MM.1S (cell line): ENCODE measurements around the gene GLT8D2.

Source experiments
- DNase-seq: peaks from one replicate; pipeline ENCODE4 v3.0.0-alpha.2; 2015
- H2AFZ ChIP-seq: fragments of 300-600 bp; sonication (generic); 2 replicates; pipeline ENCODE4 v1.6.0; 2016; ENCODE audit warnings: antibody characterized with exemption, low read length
- H3F3A ChIP-seq: fragments of 300-600 bp; sonication (generic); 2 replicates; pipeline ENCODE4 v1.6.1; 2016; ENCODE audit warnings: mild to moderate bottlenecking, antibody characterized with exemption, low read length, moderate library complexity, mixed read lengths; ENCODE audit not compliant: insufficient read depth
- H3K27ac ChIP-seq: fragments of 300-600 bp; sonication (generic); 2 replicates; pipeline ENCODE4 v1.5.1; 2016; ENCODE audit warnings: mild to moderate bottlenecking, low read length
- H3K27me3 ChIP-seq: fragments of 300-600 bp; sonication (generic); replicated peaks from 2 replicates; pipeline ENCODE4 v1.6.0; 2016; ENCODE audit warnings: low read length; ENCODE audit not compliant: insufficient read depth
- H3K36me3 ChIP-seq: fragments of 300-600 bp; sonication (generic); replicated peaks from 2 replicates; pipeline ENCODE4 v1.6.1; 2016; ENCODE audit warnings: mild to moderate bottlenecking, low read length, mixed read lengths; ENCODE audit not compliant: insufficient read depth
- H3K4me1 ChIP-seq: fragments of 300-600 bp; sonication (generic); 2 replicates; pipeline ENCODE4 v1.6.1; 2016; ENCODE audit warnings: low read length, mixed read lengths
- H3K4me2 ChIP-seq: fragments of 300-600 bp; sonication (generic); 2 replicates; pipeline ENCODE4 v1.6.0; 2016; ENCODE audit warnings: low read depth, low read length
- H3K4me3 ChIP-seq: fragments of 300-600 bp; sonication (generic); 2 replicates; pipeline ENCODE4 v1.5.1; 2016; ENCODE audit warnings: low read length, mixed read lengths
- H3K79me2 ChIP-seq: fragments of 300-600 bp; sonication (generic); 2 replicates; pipeline ENCODE4 v1.6.1; 2016; ENCODE audit warnings: mixed run types, low read length, mixed read lengths
- H3K9ac ChIP-seq: fragments of 300-600 bp; sonication (generic); 2 replicates; pipeline ENCODE4 v1.6.1; 2016; ENCODE audit warnings: low read length, mixed read lengths
- H3K9me2 ChIP-seq: fragments of 300-600 bp; sonication (generic); replicated peaks from 2 replicates; pipeline ENCODE4 v1.6.1; 2016; ENCODE audit warnings: mild to moderate bottlenecking, low read length, mixed read lengths; ENCODE audit not compliant: insufficient read depth
- H3K9me3 ChIP-seq: fragments of 300-600 bp; sonication (generic); replicated peaks from 2 replicates; pipeline ENCODE4 v1.6.1; 2016; ENCODE audit warnings: mild to moderate bottlenecking, low read length, mixed read lengths; ENCODE audit not compliant: insufficient read depth
- H4K20me1 ChIP-seq: fragments of 300-600 bp; sonication (generic); 2 replicates; pipeline ENCODE4 v1.6.1; 2016; ENCODE audit warnings: mild to moderate bottlenecking, low read length, moderate library complexity, mixed read lengths; ENCODE audit not compliant: insufficient read depth
- EZH2 ChIP-seq: fragments of 300-600 bp; sonication (generic); optimal IDR thresholded peaks from 2 replicates; pipeline ENCODE3; 2017; ENCODE audit warnings: low read depth, mild to moderate bottlenecking, antibody characterized with exemption, low read length, mixed read lengths
- EZH2phosphoT487 ChIP-seq: fragments of 300-600 bp; sonication (generic); IDR thresholded peaks from 2 replicates; pipeline ENCODE4 v1.6.1; 2018; ENCODE audit warnings: antibody characterized with exemption, low read length
- TF ChIP-seq, protein P1 (sequence below): fragments of 300-600 bp; sonication (generic); IDR thresholded peaks from 2 replicates; pipeline ENCODE4 v1.5.1; 2016; ENCODE audit warnings: antibody characterized with exemption, low read length, mixed read lengths

The GLT8D2 gene

GRCh38 chr12:103998976-103999375, 51.0 kb downstream of the GLT8D2 start:
- H3K9me2 ChIP-seq, result no peaks in the 10 kb centered on the region
- no peak for DNase-seq
- H3K9me3 ChIP-seq, result no peaks in the 10 kb centered on the region
- no peaks in the 10 kb centered on the region for H3K27me3 ChIP-seq
- H3K27ac ChIP-seq, result no peak overlapping the region
- H2AFZ ChIP-seq, result no peak overlapping the region
- no peaks in the 10 kb centered on the region for H3K79me2 ChIP-seq
- TF ChIP-seq, protein P1, sequence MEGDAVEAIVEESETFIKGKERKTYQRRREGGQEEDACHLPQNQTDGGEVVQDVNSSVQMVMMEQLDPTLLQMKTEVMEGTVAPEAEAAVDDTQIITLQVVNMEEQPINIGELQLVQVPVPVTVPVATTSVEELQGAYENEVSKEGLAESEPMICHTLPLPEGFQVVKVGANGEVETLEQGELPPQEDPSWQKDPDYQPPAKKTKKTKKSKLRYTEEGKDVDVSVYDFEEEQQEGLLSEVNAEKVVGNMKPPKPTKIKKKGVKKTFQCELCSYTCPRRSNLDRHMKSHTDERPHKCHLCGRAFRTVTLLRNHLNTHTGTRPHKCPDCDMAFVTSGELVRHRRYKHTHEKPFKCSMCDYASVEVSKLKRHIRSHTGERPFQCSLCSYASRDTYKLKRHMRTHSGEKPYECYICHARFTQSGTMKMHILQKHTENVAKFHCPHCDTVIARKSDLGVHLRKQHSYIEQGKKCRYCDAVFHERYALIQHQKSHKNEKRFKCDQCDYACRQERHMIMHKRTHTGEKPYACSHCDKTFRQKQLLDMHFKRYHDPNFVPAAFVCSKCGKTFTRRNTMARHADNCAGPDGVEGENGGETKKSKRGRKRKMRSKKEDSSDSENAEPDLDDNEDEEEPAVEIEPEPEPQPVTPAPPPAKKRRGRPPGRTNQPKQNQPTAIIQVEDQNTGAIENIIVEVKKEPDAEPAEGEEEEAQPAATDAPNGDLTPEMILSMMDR, result no peak
- no peak for TF ChIP-seq EZH2phosphoT487
- no peak for TF ChIP-seq EZH2
- H3K9ac ChIP-seq, result no peak overlapping the region
- no peaks in the 10 kb centered on the region for H4K20me1 ChIP-seq
- no peak overlapping the region for H3K4me2 ChIP-seq
- no peaks in the 10 kb centered on the region for H3F3A ChIP-seq
- no peaks in the 10 kb centered on the region for H3K36me3 ChIP-seq
- H3K4me1 ChIP-seq, result no peaks in the 10 kb centered on the region
- no peak overlapping the region for H3K4me3 ChIP-seq

DNA sequence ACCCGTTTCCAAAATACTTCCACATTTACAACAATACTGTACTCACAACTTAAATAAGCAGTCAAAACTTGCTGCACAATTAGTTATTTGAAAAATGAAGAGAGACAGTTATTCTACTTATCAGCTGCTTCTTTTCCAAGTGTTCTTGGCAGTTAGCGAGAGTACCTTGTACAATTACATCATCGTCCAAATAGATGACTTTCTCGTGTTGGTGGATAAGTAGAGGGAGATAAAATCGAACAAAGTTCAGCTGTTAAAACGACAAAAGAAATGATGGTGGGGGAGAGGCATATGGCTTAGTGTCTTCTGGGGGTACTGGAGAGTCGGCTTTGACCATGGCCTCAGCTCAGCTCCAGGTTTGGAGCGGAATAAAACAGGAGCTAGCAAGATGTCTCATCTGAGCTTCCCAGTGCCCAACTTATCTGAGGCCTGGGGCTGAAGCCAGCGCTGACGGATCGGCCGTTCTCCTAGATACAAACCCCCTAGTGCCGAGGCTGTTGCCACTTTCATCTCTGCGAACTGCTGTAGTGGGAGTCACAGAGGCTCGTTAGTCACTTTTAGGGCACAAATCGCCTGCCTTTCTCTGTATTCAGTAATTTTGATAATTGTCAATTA, 52.6 kb downstream of the GLT8D2 start:
- no peaks in the 10 kb centered on the region for H3K27me3 ChIP-seq
- no peaks in the 10 kb centered on the region for H3K4me1 ChIP-seq
- no peaks in the 10 kb centered on the region for H3K9me3 ChIP-seq
- H3K36me3 ChIP-seq, result no peaks in the 10 kb centered on the region
- no peak for DNase-seq
- H2AFZ ChIP-seq, result no peak overlapping the region
- no peaks in the 10 kb centered on the region for H3F3A ChIP-seq
- no peaks in the 10 kb centered on the region for H3K79me2 ChIP-seq
- H4K20me1 ChIP-seq, result no peaks in the 10 kb centered on the region
- no peak overlapping the region for H3K9ac ChIP-seq
- no peak overlapping the region for H3K27ac ChIP-seq
- H3K4me2 ChIP-seq, result no peak overlapping the region
- TF ChIP-seq EZH2, result no peak
- no peak for TF ChIP-seq EZH2phosphoT487
- TF ChIP-seq, protein P1, result no peak
- no peaks in the 10 kb centered on the region for H3K9me2 ChIP-seq
- no peak overlapping the region for H3K4me3 ChIP-seq

DNA sequence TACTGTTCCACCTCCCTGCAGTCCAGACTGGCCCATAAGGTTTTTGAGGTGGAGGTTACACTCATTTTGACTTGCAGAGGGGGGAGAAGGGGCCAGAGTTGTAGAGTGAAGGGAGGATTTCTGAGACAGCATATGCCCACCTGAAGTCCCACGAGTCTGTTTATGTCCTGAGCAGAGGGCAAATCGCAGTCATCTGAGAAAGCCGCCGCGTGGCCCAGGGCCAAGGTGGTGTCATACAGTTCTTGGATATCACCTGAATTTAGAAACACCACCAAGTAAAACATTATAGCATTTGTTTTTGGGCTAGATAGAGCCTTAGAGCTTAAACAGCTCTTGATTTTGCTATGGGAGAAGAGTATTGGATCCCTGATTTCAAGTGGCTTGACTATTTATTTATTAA, 53.4 kb downstream of the GLT8D2 start:
- Histone ChIP-seq H2AFZ (no peak overlapping the region), H3K9me2 (no peaks in the 10 kb centered on the region), H3K4me2 (no peak overlapping the region), H3K27me3 (no peaks in the 10 kb centered on the region), H3K4me1 (no peaks in the 10 kb centered on the region), H3K9ac (no peak overlapping the region), H4K20me1 (no peaks in the 10 kb centered on the region), H3F3A (no peaks in the 10 kb centered on the region), H3K79me2 (no peaks in the 10 kb centered on the region), H3K9me3 (no peaks in the 10 kb centered on the region), H3K36me3 (no peaks in the 10 kb centered on the region), H3K4me3 (no peak overlapping the region), H3K27ac (no peak overlapping the region)
- TF ChIP-seq, protein P1, result no peak
- no peak for TF ChIP-seq EZH2
- no peak for TF ChIP-seq EZH2phosphoT487
- no peak for DNase-seq
